GM10266 (cell line): Measurements from ENCODE around the gene OR2A42.
"Not testable (repeated sequence)": the region's sequence is repeated elsewhere in the genome, so short reads cannot be mapped to it uniquely, and the experiment has no call there.

Source experiments
- DNase-seq: peaks from one replicate; pipeline ENCODE4 v3.0.0; 2012; ENCODE audit errors: extremely low spot score
- CTCF ChIP-seq: IDR thresholded peaks from 2 replicates; pipeline ENCODE4 v1.5.1; 2012; ENCODE audit warnings: mild to moderate bottlenecking, low read depth; ENCODE audit not compliant: control insufficient read depth, insufficient read depth; ENCODE audit errors: missing control alignments

Gene OR2A42

GRCh38 chr7:144239365-144239764 is at the start of gene OR2A42:
TSS of gene OR2A42 (minus strand) at chr7:144239605. CDS start at chr7:144232843, 6,762 bp downstream.
- DNase-seq: not testable (repeated sequence)

GRCh38 chr7:144287171-144287784 is 47.9 kb upstream of the OR2A42 start:
- not testable (repeated sequence) for DNase-seq

GRCh38 chr7:144283716-144284115 is 44.3 kb upstream of the OR2A42 start:
- DNase-seq: not testable (repeated sequence)

GRCh38 chr7:144282490-144282889 is 43.1 kb upstream of the OR2A42 start:
- not testable (repeated sequence) for DNase-seq

GRCh38 chr7:144281981-144282380 is 42.6 kb upstream of the OR2A42 start:
- not testable (repeated sequence) for DNase-seq

- DNase-seq: not testable (repeated sequence)
Observed at GRCh38 chr7:144280010-144280409, 40.6 kb upstream of the OR2A42 start.

GRCh38 chr7:144275281-144275680 is 35.9 kb upstream of the OR2A42 start:
- DNase-seq: not testable (repeated sequence)

- DNase-seq: not testable (repeated sequence)
Observed at GRCh38 chr7:144269188-144269587, 29.8 kb upstream of the OR2A42 start, which contains the start of gene CTAGE8. TSS of gene CTAGE8 (minus strand) at chr7:144269288. CDS start at chr7:144269250, 38 bp downstream.

GRCh38 chr7:144264692-144265091 is 25.3 kb upstream of the OR2A42 start, which contains the start of gene OR2A7:
TSS of gene OR2A7 (minus strand) at chr7:144264792. CDS start at chr7:144259628, 5,164 bp downstream.
- not testable (repeated sequence) for DNase-seq

GRCh38 chr7:144262128-144262527 is 22.7 kb upstream of the OR2A42 start:
- not testable (repeated sequence) for DNase-seq

GRCh38 chr7:144259067-144259466 is 19.7 kb upstream of the OR2A42 start:
- DNase-seq: not testable (repeated sequence)

- DNase-seq: no peak
- TF ChIP-seq CTCF: no peak
Observed at GRCh38 chr7:144256112-144256511, 16.7 kb upstream of the OR2A42 start.

GRCh38 chr7:144255471-144255897 is 16.1 kb upstream of the OR2A42 start:
- no peak for DNase-seq
- no peak for TF ChIP-seq CTCF

- DNase-seq: not testable (repeated sequence)
Observed at GRCh38 chr7:144252307-144252706, 12.9 kb upstream of the OR2A42 start.

- DNase-seq: not testable (repeated sequence)
Observed at GRCh38 chr7:144247674-144248330, 8.4 kb upstream of the OR2A42 start.

GRCh38 chr7:144246967-144247366 is 7.6 kb upstream of the OR2A42 start:
- not testable (repeated sequence) for DNase-seq

GRCh38 chr7:144245372-144245771 is 6.0 kb upstream of the OR2A42 start:
- DNase-seq: not testable (repeated sequence)

GRCh38 chr7:144238530-144239082 is 799 bp downstream of the OR2A42 start:
- not testable (repeated sequence) for DNase-seq

- not testable (repeated sequence) for DNase-seq
Observed at GRCh38 chr7:144233039-144233438, 6.4 kb downstream of the OR2A42 start.
